PC-9 (cell line): Measurements from ENCODE around the gene SLC35G4. TPM values are rescaled to one million over a fixed set of nuclear protein-coding genes. Genes with fewer than 3 reads are reported as not detected.
"Not testable (repeated sequence)": the region's sequence is repeated elsewhere in the genome, so short reads cannot be mapped to it uniquely, and the experiment has no call there.

ENCODE experiments used
- BruUV-seq: library from RNA; stranded (reverse); fragments of 400-500 nt; replicated peaks from 2 replicates; lab custom pipeline; 2021; lab: Mats Ljungman, UMichigan
- CTCF ChIA-PET: fragments of 300-600 bp; sonication (Branson Sonifier 250); formaldehyde crosslinking; loops from one replicate; lab custom pipeline; 2022; ENCODE audit warnings: antibody characterized with exemption; lab: Charles Lee
- POLR2A ChIA-PET: fragments of 300-600 bp; sonication (Branson Sonifier 250); formaldehyde crosslinking; loops from one replicate; lab custom pipeline; 2022; ENCODE audit warnings: antibody characterized with exemption; ENCODE audit not compliant: unreplicated experiment; lab: Charles Lee
- DNase-seq, 2 experiments: peaks; one replicate each; pipeline versions ENCODE4 v3.0.0 to v3.0.0-alpha.2; 2015 to 2022; ENCODE audit warnings: mixed read lengths in 1 of 2
- H2AFZ ChIP-seq: fragments of 200-600 bp; sonication (generic); 2 replicates; pipeline ENCODE4 v1.8.1; 2017; ENCODE audit warnings: antibody characterized with exemption
- H3F3A ChIP-seq: fragments of 200-600 bp; sonication (generic); 2 replicates; pipeline ENCODE4 v1.8.1; 2017; ENCODE audit warnings: antibody characterized with exemption, mild to moderate bottlenecking, low read depth; ENCODE audit not compliant: insufficient read depth
- H3K27ac ChIP-seq: fragments of 200-600 bp; sonication (generic); 2 replicates; pipeline ENCODE4 v1.6.1; 2016; ENCODE audit warnings: mixed run types
- H3K27me3 ChIP-seq: fragments of 200-600 bp; sonication (generic); 2 replicates; pipeline ENCODE4 v1.6.1; 2016; ENCODE audit warnings: low read depth, mixed run types; ENCODE audit not compliant: insufficient read depth
- H3K36me3 ChIP-seq: fragments of 200-600 bp; sonication (generic); 2 replicates; pipeline ENCODE4 v1.6.1; 2016; ENCODE audit warnings: low read depth, mixed run types
- H3K4me1 ChIP-seq: fragments of 200-600 bp; sonication (generic); replicated peaks from 2 replicates; pipeline ENCODE4 v1.6.1; 2016; ENCODE audit warnings: mixed run types; ENCODE audit not compliant: insufficient read depth
- H3K4me2 ChIP-seq: fragments of 200-600 bp; sonication (generic); 2 replicates; pipeline ENCODE4 v1.6.1; 2017; ENCODE audit warnings: mixed run types
- H3K4me3 ChIP-seq: fragments of 200-600 bp; sonication (generic); 2 replicates; pipeline ENCODE4 v1.6.1; 2016; ENCODE audit warnings: mixed run types
- H3K79me2 ChIP-seq: fragments of 200-600 bp; sonication (generic); 2 replicates; pipeline ENCODE4 v1.6.1; 2017; ENCODE audit warnings: low read depth, mixed run types
- H3K9me2 ChIP-seq: fragments of 200-600 bp; sonication (generic); 2 replicates; pipeline ENCODE4 v1.8.1; 2017; ENCODE audit warnings: mild to moderate bottlenecking; ENCODE audit not compliant: insufficient read depth
- H3K9me3 ChIP-seq: fragments of 200-600 bp; sonication (generic); 2 replicates; pipeline ENCODE4 v1.8.1; 2016; ENCODE audit warnings: low read depth; ENCODE audit not compliant: insufficient read depth
- H4K20me1 ChIP-seq: fragments of 200-600 bp; sonication (generic); 2 replicates; pipeline ENCODE4 v1.8.1; 2017; ENCODE audit not compliant: insufficient read depth
- CTCF ChIP-seq: fragments of 200-600 bp; sonication (generic); conservative IDR thresholded peaks from 2 replicates; pipeline ENCODE4 v1.6.1; 2017; ENCODE audit warnings: mixed run types, antibody characterized with exemption, mild to moderate bottlenecking, moderate library complexity
- EZH2 ChIP-seq: fragments of 200-600 bp; sonication (generic); IDR thresholded peaks from 2 replicates; pipeline ENCODE4 v1.8.0; 2017; ENCODE audit warnings: antibody characterized with exemption, low read depth
- intact Hi-C: fragments of 100-400 bp; cut with micrococcal nuclease; formaldehyde crosslinking; loops from one replicate; pipeline ENCODE4 v1.10.0; 2022; ENCODE audit not compliant: unreplicated experiment
- total RNA-seq: library from RNA; stranded (reverse); gene quantifications from 2 replicates; pipeline ENCODE4 v1.2.3, GENCODE V29; 2021

SLC35G4 gene
- total RNA-seq, 1 experiment from 2014 or later = not detected

GRCh38 chr18:11614981-11615380 is 5.6 kb downstream of the SLC35G4 start:
- H4K20me1 ChIP-seq, H3K27ac ChIP-seq, H3K4me2 ChIP-seq, H3K9me3 ChIP-seq, H2AFZ ChIP-seq, CTCF ChIA-PET, H3K4me1 ChIP-seq, POLR2A ChIA-PET, intact Hi-C loops, H3F3A ChIP-seq, H3K79me2 ChIP-seq, H3K27me3 ChIP-seq, BruUV-seq, H3K36me3 ChIP-seq, H3K4me3 ChIP-seq, DNase-seq, H3K9me2 ChIP-seq: not testable (repeated sequence)

DNA sequence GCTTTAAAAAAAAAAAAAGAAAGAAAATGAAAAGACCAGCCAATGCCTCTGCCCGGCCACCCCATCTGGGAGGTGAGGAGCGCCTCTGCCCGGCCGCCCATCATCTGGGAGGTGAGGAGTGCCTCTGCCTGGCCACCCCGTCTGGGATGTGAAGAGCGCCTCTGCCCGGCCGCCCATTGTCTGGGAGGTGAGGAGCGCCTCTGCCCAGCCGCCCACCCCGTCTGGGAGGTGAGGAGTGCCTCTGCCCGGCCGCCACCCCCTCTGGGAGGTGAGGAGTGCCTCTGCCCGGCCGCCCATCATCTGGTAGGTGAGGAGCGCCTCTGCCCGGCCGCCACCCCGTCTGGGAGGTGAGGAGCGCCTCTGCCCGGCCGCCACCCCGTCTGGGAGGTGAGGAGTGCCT is 37.9 kb downstream of the SLC35G4 start:
- peaks cover 51% of the 10 kb centered on the region for H3K27me3 ChIP-seq
- BruUV-seq, intact Hi-C loops, H3K4me3 ChIP-seq, H3K9me2 ChIP-seq, DNase-seq, H2AFZ ChIP-seq, H3K4me2 ChIP-seq, H3F3A ChIP-seq, H3K27ac ChIP-seq, H4K20me1 ChIP-seq, H3K36me3 ChIP-seq, POLR2A ChIA-PET, H3K4me1 ChIP-seq, H3K9me3 ChIP-seq, CTCF ChIA-PET, H3K79me2 ChIP-seq: not testable (repeated sequence)

DNA sequence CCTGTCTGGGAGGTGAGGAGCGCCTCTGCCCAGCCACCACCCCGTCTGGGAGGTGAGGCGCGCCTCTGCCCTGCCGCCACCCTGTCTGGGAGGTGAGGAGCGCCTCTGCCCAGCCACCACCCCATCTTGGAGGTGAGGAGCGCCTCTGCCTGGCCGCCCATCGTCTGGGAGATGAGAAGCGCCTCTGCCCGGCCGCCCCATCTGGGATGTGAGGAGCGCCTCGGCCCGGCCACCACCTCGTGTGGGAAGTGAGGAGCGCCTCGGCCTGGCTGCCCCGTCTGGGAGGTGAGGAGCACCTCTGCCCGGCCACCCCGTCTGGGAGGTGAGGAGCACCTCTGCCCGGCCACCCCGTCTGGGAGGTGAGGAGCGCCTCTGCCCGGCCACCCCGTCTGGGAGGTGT is 38.4 kb downstream of the SLC35G4 start:
- CTCF ChIA-PET, H4K20me1 ChIP-seq, H3K4me3 ChIP-seq, H3K9me3 ChIP-seq, H3K4me1 ChIP-seq, H2AFZ ChIP-seq, H3K36me3 ChIP-seq, DNase-seq, H3K27ac ChIP-seq, H3K79me2 ChIP-seq, H3K4me2 ChIP-seq, H3K9me2 ChIP-seq, BruUV-seq, intact Hi-C loops, POLR2A ChIA-PET, H3F3A ChIP-seq: not testable (repeated sequence)
- H3K27me3 ChIP-seq = peaks cover 50% of the 10 kb centered on the region

GRCh38 chr18:11649839-11650238 is 40.4 kb downstream of the SLC35G4 start:
- no peak for DNase-seq
- Histone ChIP-seq H3K36me3 (no peaks in the 10 kb centered on the region), H3F3A (no peaks in the 10 kb centered on the region), H3K9me3 (no peaks in the 10 kb centered on the region), H3K27me3 (peaks cover 65% of the 10 kb centered on the region), H3K27ac (no peak overlapping the region), H2AFZ (no peak overlapping the region), H3K9me2 (no peaks in the 10 kb centered on the region), H4K20me1 (no peaks in the 10 kb centered on the region), H3K79me2 (no peaks in the 10 kb centered on the region), H3K4me3 (no peak overlapping the region), H3K4me1 (no peaks in the 10 kb centered on the region), H3K4me2 (no peak overlapping the region)
- TF ChIP-seq CTCF = no peak
- TF ChIP-seq EZH2 = no peak
- no TSS peak for BruUV-seq
- intact Hi-C loops = no loop called here
- ChIA-PET CTCF (no interaction called here), POLR2A (no interaction called here)

- Histone ChIP-seq H3K9me2 (no peaks in the 10 kb centered on the region), H3K4me1 (no peaks in the 10 kb centered on the region), H3K4me2 (no peak overlapping the region), H3K36me3 (no peaks in the 10 kb centered on the region), H3K79me2 (no peaks in the 10 kb centered on the region), H3K27ac (no peak overlapping the region), H3K9me3 (no peaks in the 10 kb centered on the region), H4K20me1 (no peaks in the 10 kb centered on the region), H3K27me3 (peaks cover 78% of the 10 kb centered on the region), H3K4me3 (no peak overlapping the region), H3F3A (no peaks in the 10 kb centered on the region), H2AFZ (no peak overlapping the region)
- POLR2A ChIA-PET = no interaction called here
- DNase-seq = no peak
- TF ChIP-seq EZH2 = no peak
- TF ChIP-seq CTCF = no peak
- CTCF ChIA-PET = no interaction called here
- BruUV-seq = no TSS peak
- intact Hi-C loops = no loop called here
Measured at GRCh38 chr18:11651899-11652298, 42.5 kb downstream of the SLC35G4 start.
